Smooth muscle cell (in vitro differentiated cells): Measurements from ENCODE around the gene AKAP13. TPM values are rescaled to one million over a fixed set of nuclear protein-coding genes. Genes with fewer than 3 reads are reported as not detected.

Source experiments
- DNase-seq: peaks from one replicate; lab custom pipeline; 2025; ENCODE audit not compliant: unreplicated experiment; lab: John Stamatoyannopoulos, UW
- H2AFZ ChIP-seq: fragments of 200-600 bp; sonication (generic); 2 replicates; pipeline ENCODE4 v1.6.0; 2016; ENCODE audit warnings: antibody characterized with exemption, low read depth, mild to moderate bottlenecking
- H3F3A ChIP-seq: fragments of 200-600 bp; sonication (generic); 2 replicates; pipeline ENCODE4 v1.6.0; 2017; ENCODE audit warnings: antibody characterized with exemption, low read depth
- H3K27ac ChIP-seq: fragments of 200-600 bp; sonication (generic); 2 replicates; pipeline ENCODE4 v1.5.1; 2016; ENCODE audit warnings: low read depth, mild to moderate bottlenecking
- H3K27me3 ChIP-seq: fragments of 200-600 bp; sonication (generic); 2 replicates; pipeline ENCODE4 v1.6.1; 2016; ENCODE audit warnings: low read depth, mild to moderate bottlenecking
- H3K36me3 ChIP-seq: fragments of 200-600 bp; sonication (generic); 2 replicates; pipeline ENCODE4 v1.5.1; 2016; ENCODE audit warnings: low read depth
- H3K4me1 ChIP-seq: fragments of 200-600 bp; sonication (generic); 2 replicates; pipeline ENCODE4 v1.5.1; 2016; ENCODE audit warnings: low read depth
- H3K4me2 ChIP-seq: fragments of 200-600 bp; sonication (generic); 2 replicates; pipeline ENCODE4 v1.6.0; 2016; ENCODE audit warnings: mild to moderate bottlenecking
- H3K4me3 ChIP-seq: fragments of 200-600 bp; sonication (generic); 2 replicates; pipeline ENCODE4 v1.5.1; 2016; ENCODE audit warnings: mild to moderate bottlenecking
- H3K79me2 ChIP-seq: fragments of 200-600 bp; sonication (generic); 2 replicates; pipeline ENCODE4 v1.6.0; 2016; ENCODE audit warnings: low read depth, mild to moderate bottlenecking
- H3K9ac ChIP-seq: fragments of 200-600 bp; sonication (generic); 2 replicates; pipeline ENCODE4 v1.6.0; 2016; ENCODE audit warnings: low read depth
- H3K9me3 ChIP-seq: fragments of 200-600 bp; sonication (generic); replicated peaks from 2 replicates; pipeline ENCODE4 v1.5.1; 2016; ENCODE audit warnings: low read depth
- H4K20me1 ChIP-seq: fragments of 200-600 bp; sonication (generic); 2 replicates; pipeline ENCODE4 v1.6.0; 2016; ENCODE audit warnings: low read depth
- WGBS: methylation state at CpG from one replicate; pipeline ENCODE4 v1.1.7; 2016; ENCODE audit warnings: low lambda C conversion rate; 5-methylcytosine and 5-hydroxymethylcytosine counted together
- polyA plus RNA-seq: library from polyadenylated mRNA; unstranded; fragments of >200 nt; fragmentation: Nextera tagmentation; extraction: Ambion mirVana; gene quantifications from 2 replicates; pipeline ENCODE4 v1.2.1, GENCODE V29; 2016
- total RNA-seq: library from RNA; depleted of rRNA; stranded (reverse); fragments of >200 nt; gene quantifications from 2 replicates; pipeline ENCODE4 v1.2.3, GENCODE V29; 2014
- TF ChIP-seq, protein P1 (sequence below): fragments of 200-600 bp; sonication (generic); IDR thresholded peaks from 2 replicates; pipeline ENCODE4 v1.5.1; 2017; ENCODE audit warnings: borderline replicate concordance, mild to moderate bottlenecking, antibody characterized with exemption; ENCODE audit not compliant: insufficient read depth, poor library complexity, severe bottlenecking

AKAP13 gene
- total and polyA plus RNA-seq, 2 experiments from 2014 or later, result 43.3 to 63.5 TPM

DNA sequence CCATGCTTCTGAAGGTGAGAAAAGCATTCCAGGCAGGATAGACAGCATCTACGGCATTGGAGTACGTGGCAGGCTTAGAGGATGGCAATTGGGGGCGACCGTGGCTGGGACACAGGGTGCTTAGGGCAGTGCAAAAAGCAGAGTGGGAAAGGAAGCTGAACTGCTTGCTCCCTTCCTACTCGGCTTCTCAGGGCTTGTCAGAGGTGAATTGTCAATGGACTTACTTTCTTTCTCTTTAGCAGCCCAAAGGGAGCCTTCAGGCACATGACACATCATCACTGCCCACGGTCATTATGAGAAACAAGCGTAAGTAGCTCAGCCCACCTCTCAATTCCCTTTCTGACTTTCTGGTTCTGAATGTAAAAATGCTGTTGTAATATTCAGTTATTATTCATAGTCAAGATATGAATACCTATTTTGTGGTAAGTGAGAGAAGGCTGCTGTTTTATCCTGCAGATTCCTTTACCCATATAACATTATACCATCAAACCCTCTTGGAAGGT lies 330.0 kb downstream of the AKAP13 start:
- no peak overlapping the region for H2AFZ ChIP-seq
- 86% methylated on average over 7 of the region's 7 CpGs for WGBS

DNA sequence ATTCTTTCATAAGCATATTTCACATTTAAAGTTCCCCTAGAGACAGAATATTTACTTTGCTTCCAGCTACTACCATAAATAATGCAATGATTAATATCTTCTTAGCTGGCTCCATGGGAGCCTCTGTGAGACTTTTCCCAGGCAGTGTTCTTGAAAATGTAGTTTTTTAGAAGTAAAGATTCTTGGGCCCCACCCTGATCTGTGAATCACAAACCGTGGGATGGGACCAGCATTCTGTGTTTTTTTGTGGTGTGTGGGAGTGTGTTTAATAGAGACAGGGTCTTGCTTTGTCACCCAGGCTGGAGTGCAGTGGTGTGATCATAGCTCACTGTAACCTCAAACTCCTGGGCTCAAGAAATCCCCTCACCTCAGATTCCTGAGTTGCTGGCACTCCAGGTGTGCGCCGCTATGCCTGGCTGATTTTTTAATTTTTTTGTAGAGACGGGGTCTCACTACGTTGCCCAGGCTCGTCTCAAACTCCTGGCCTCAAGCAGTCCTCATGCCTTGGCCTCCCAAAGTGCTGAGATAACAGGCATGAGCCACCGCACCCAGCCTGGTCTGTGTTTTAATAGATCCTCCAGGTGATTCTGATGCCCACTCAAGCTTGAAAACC lies 331.3 kb downstream of the AKAP13 start:
- H4K20me1 ChIP-seq, result no peaks in the 10 kb centered on the region
- DNase-seq, result no peak
- H3K9me3 ChIP-seq, result no peaks in the 10 kb centered on the region
- H3F3A ChIP-seq, result peaks cover 8% of the 10 kb centered on the region
- no peak overlapping the region for H2AFZ ChIP-seq
- WGBS, result 84% methylated on average over 7 of the region's 7 CpGs
- peaks cover 13% of the 10 kb centered on the region for H3K79me2 ChIP-seq
- H3K4me1 ChIP-seq, result peaks cover 4% of the 10 kb centered on the region
- H3K4me3 ChIP-seq, result no peak overlapping the region
- no peaks in the 10 kb centered on the region for H3K27me3 ChIP-seq
- TF ChIP-seq, protein P1, sequence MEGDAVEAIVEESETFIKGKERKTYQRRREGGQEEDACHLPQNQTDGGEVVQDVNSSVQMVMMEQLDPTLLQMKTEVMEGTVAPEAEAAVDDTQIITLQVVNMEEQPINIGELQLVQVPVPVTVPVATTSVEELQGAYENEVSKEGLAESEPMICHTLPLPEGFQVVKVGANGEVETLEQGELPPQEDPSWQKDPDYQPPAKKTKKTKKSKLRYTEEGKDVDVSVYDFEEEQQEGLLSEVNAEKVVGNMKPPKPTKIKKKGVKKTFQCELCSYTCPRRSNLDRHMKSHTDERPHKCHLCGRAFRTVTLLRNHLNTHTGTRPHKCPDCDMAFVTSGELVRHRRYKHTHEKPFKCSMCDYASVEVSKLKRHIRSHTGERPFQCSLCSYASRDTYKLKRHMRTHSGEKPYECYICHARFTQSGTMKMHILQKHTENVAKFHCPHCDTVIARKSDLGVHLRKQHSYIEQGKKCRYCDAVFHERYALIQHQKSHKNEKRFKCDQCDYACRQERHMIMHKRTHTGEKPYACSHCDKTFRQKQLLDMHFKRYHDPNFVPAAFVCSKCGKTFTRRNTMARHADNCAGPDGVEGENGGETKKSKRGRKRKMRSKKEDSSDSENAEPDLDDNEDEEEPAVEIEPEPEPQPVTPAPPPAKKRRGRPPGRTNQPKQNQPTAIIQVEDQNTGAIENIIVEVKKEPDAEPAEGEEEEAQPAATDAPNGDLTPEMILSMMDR, result no peak
- H3K27ac ChIP-seq, result peak overlapping the region; percentile 42
- H3K4me2 ChIP-seq, result peak overlapping the region; percentile 34
- peaks cover 6% of the 10 kb centered on the region for H3K36me3 ChIP-seq
- no peak overlapping the region for H3K9ac ChIP-seq

More for the DNA sequence above, 330.0 kb downstream of the AKAP13 start:
- H4K20me1 ChIP-seq, result no peaks in the 10 kb centered on the region
- TF ChIP-seq, protein P1, result no peak
- no peak overlapping the region for H3K4me2 ChIP-seq
- H3K4me3 ChIP-seq, result no peak overlapping the region
- H3K4me1 ChIP-seq, result no peaks in the 10 kb centered on the region
- no peak for DNase-seq
- H3F3A ChIP-seq, result peaks cover 19% of the 10 kb centered on the region
- H3K36me3 ChIP-seq, result peaks cover 6% of the 10 kb centered on the region
- peak overlapping the region; percentile 42 for H3K27ac ChIP-seq
- no peak overlapping the region for H3K9ac ChIP-seq
- no peaks in the 10 kb centered on the region for H3K27me3 ChIP-seq
- H3K9me3 ChIP-seq, result no peaks in the 10 kb centered on the region
- H3K79me2 ChIP-seq, result peaks cover 13% of the 10 kb centered on the region

GRCh38 chr15:85716261-85716660 lies 335.9 kb downstream of the AKAP13 start:
- Histone ChIP-seq H2AFZ (no peak overlapping the region), H3K4me3 (no peak overlapping the region), H3K9ac (no peak overlapping the region), H4K20me1 (no peaks in the 10 kb centered on the region), H3K27ac (no peak overlapping the region), H3K27me3 (no peaks in the 10 kb centered on the region), H3K9me3 (no peaks in the 10 kb centered on the region), H3K79me2 (peaks cover 8% of the 10 kb centered on the region), H3F3A (no peaks in the 10 kb centered on the region), H3K4me2 (no peak overlapping the region), H3K36me3 (peaks cover 32% of the 10 kb centered on the region), H3K4me1 (peaks cover 4% of the 10 kb centered on the region)
- DNase-seq, result no peak
- 75% methylated on average over 3 of the region's 3 CpGs for WGBS
- TF ChIP-seq, protein P1, result no peak

DNA sequence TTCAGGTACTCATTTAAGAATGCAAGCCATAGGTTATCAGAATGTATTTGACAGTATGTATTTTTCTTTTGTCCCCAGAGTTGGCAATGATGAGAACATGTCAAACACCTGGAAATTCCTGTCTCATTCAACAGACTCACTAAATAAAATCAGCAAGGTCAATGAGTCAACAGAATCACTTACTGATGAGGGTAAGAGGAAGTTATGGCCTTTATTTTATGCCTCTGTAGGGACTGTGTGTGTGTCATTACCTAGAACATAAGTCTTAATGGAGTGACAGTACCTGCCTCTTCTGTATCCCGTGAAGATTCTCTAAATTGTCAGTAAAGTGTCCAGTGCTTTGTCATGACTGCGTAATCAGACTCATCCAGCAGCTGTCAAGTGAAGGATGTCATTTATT lies 336.8 kb downstream of the AKAP13 start:
- H3K27me3 ChIP-seq, result no peaks in the 10 kb centered on the region
- DNase-seq, result no peak
- TF ChIP-seq, protein P1, result no peak
- H3K4me2 ChIP-seq, result no peak overlapping the region
- H2AFZ ChIP-seq, result no peak overlapping the region
- H3K27ac ChIP-seq, result no peak overlapping the region
- H3F3A ChIP-seq, result no peaks in the 10 kb centered on the region
- no peaks in the 10 kb centered on the region for H3K9me3 ChIP-seq
- WGBS, result 100% methylated on average over 2 of the region's 2 CpGs
- H3K79me2 ChIP-seq, result peaks cover 5% of the 10 kb centered on the region
- H4K20me1 ChIP-seq, result no peaks in the 10 kb centered on the region
- H3K4me3 ChIP-seq, result no peak overlapping the region
- no peak overlapping the region for H3K9ac ChIP-seq
- peaks cover 35% of the 10 kb centered on the region for H3K36me3 ChIP-seq
- H3K4me1 ChIP-seq, result peaks cover 4% of the 10 kb centered on the region
